ENCODE measurements around the gene CADPS.
A peak's percentile ranks its signal among the peaks of the same experiment; 100 is the strongest.

The CADPS gene

DNA sequence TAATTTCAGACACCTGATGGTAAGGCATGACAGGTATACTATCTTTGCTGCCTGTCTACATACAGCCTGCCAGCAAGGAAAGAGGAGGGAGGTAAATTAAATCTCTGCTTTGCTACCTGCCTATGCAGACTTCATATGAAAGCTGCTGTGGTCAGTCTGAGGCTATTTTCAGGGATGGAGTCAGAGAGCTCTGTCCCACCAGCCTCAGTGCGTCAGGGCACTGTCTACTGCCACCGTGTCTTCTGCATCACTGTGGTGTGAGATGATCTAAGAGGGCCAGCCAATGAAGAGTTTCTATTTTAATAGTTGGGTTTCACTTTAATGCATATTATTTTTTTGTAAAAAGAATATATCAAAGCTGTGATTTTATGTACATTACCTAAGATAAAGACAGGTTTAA is 125.6 kb downstream of the CADPS start:
- DNase-seq (ENCODE audit: low read depth, low spot score), result no peak

DNA sequence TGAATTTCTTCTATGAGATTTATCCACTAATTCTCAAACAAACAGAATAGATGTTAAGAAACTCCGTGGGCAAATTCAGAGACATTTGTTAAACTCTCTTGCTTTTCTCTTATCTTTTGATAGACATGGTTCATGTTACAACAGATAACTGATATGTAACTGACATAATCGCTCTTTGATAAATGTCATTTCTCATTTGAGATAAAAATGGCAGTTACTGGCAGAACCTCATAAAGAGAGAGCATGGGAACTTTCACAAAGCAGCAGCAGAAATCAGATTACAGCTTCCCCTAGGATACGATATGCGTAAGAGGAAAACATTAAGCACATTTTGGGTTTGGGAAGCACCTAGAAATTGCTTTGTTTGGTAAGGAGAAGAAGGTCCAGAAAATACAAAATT is 126.1 kb downstream of the CADPS start:
- no peak for DNase-seq (ENCODE audit: low read depth, low spot score)

DNA sequence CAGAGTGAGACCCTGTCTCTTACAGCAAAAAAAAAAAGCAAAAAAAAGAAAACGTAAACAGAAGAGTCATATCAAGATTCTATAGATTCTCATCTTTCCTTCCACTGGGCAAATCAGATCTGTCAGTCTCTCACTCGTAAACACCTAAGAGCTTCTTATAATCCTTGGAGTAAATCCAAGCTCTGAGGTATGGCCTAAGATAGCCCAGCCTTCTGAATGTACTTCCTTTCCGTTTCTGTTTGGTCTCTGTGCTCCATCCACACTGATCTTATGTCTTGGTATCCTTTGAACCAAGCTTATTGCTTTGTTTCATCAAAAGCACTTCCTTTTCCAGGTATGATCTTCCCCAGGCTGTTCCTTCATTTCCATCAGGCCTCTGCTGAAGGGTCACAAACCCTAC is 137.8 kb downstream of the CADPS start:
- DNase-seq (ENCODE audit: low read depth, low spot score), result no peak

DNA sequence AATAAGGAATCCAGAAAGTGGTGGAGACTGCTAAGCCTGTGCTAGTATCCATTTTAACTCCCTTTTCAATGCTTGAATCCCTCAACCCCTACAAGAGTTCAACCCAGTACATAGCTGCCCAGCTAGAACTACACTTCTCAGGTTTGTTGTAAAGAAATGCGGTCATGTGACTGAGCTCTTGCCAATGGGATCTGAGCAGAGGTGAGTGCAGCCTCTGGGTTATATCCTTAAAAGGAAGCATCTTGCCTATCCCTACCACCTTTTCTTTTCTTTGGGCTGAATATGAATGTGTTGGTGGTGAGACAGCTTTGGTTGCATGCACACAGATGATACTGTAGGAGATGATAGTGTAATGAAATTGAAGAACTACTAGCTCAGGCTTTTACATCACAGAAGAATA is 139.7 kb downstream of the CADPS start:
- DNase-seq (ENCODE audit: low read depth, low spot score), result no peak

DNA sequence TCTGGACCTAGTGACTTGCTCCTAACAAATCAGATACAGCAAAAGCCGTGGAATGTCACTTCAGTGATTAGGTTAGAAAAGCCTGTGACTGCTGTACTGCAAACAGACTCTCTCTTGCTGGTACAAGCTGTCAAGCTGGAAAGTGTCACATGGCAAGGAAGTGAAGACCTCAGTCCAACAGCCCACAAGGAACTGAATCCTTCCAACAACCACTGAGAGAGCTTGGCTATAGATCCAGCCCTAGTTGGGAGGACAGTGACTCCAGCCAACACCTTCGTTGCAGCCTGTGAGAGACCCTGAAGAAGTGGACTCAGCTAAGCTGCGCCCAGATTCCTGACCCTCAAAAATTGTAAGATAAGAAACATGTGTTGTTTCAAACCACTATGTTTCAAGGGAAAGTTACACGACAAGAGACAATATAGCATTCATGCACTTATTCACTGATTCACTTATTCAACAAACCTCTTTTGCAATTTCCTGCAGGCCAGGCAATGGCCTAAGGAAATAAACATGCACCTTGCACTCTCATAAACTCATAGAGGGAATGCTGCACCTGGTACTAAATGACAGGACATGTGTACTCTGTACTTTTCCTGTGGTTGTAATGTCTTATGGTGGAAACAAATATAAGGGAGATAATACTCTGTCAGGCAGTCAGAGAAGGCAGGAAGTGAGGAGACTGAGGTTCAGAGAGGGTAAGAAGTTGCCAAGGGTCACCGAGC is 142.9 kb downstream of the CADPS start:
- DNase-seq (ENCODE audit: low read depth, low spot score), result no peak

DNA sequence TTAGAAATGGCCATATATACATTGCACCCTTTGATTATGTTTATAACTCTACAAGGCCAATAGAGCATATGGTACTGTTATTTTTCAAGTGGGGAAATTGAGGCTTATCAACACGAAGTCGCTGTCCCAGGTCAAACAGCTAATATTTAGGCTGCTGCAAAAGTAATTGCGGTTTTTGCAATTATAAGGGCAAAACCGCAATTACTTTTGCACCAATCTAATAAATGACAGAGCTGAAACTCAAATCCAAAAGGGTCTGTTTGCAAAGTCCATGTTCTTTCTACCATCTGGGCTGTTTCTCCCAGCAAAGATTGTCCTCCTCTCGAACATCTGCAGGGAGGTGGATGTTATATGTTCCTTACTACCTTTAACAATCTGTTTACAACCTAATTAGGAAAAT is 147.2 kb downstream of the CADPS start:
- DNase-seq (ENCODE audit: low read depth, low spot score), result no peak

DNA sequence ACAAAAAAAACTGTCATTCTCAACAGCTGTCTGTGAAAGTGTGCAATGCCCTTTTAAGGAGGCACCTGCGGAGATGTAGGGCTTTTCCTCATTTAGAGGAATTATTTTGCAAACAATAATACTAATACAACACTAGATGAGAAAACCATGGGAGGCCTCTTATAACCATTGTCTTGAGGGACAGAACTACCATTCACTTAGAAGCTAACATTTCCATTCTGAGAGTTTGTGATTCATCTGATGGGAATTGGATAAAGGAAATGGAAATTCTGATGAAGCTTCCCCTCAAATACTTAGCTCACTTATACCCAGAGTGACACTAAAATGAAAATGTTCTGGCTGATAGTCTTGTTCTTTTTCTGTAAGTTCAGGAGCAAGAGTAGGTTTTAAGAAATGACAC is 147.7 kb downstream of the CADPS start:
- no peak for DNase-seq (ENCODE audit: low read depth, low spot score)

DNA sequence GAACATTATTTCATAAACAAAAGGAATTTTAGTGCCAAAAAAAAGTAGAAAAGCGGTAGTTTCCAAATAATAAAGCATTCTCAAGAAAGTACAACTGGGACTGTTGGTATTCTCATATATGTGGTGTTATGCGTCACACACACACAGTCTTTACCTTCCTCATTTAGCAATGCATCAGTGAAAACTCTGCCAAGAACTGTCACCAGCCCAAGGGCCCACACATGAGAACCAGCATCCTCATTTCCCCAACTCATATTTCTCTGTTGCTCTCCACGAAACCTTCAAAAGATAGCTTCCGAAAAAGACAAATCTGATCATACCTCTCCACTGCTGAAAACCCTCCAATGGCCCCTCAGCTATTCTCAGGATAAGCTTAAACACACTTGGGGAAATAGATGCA is 150.7 kb downstream of the CADPS start:
- no peak for DNase-seq (ENCODE audit: low read depth, low spot score)

DNA sequence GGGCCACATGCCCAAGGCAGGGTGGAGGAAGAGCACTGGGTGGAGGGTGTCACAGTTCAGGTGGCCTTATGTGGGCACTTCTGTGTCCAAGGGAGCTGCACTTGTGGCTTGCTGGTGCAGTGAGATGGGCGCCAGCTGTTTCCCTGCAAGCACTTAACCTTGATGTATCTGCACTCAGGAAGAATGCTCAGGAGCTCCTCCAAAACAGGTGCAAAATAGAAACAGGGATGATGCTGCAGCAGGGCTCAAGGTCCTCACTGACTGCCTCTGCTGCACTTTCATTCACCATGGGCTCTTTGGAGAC is 151.3 kb downstream of the CADPS start:
- no peak for DNase-seq (ENCODE audit: low read depth, low spot score)

DNA sequence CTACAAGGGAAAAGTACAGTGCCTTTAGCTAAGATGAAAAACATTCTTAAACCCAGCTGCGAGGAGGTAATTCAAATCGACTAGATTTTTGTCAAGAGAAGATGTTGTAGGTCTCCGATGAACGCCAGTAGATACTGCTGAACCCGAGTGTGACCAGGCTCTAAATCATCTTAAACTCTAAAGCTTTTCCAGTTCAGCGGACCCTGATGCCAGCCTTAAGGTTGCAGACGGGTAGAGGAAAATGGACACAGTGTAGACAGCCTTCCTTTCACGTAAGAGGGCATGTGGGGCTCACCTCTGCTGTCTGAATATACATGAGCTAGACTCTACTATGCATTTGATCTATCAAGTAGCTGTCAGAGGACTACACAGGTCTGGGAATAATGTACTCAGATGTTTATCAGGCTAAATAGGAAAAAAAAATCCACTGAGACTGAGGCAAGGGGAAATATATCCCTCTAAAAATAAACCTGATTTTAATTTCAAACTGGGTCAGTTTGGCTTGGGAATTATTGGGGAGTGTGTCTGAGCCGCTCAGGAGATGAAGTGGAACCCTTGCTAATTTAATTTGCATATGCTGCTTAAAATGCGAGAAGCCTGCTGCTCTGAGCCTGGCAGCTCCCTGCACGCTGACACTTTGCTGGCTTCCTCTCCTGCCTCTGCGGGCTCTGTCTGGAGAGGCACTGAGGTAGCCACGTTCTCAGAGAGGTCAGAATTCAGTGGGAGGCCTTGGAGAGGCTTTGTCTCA is 151.9 kb downstream of the CADPS start:
- DNase-seq (ENCODE audit: low read depth, low spot score), result no peak

DNA sequence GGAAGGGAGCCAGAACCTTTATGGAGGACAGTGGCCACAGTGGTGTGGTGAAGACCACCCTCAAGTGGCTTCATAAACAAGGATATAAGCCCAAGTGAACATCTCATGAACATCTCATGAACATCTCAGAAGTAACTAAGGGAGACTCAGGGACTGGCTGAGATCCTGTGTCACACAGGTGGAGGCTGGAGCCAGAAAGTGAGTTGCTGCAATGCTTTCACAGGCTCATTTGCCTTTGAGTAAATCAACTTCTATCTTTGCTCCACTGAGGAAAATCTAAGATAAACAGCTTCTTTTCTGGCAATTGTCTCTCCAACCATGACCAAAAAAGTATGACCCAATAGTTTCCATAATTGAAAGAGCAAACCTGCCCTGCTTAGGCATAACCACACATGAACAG is 152.9 kb downstream of the CADPS start:
- no peak for DNase-seq (ENCODE audit: low read depth, low spot score)

DNA sequence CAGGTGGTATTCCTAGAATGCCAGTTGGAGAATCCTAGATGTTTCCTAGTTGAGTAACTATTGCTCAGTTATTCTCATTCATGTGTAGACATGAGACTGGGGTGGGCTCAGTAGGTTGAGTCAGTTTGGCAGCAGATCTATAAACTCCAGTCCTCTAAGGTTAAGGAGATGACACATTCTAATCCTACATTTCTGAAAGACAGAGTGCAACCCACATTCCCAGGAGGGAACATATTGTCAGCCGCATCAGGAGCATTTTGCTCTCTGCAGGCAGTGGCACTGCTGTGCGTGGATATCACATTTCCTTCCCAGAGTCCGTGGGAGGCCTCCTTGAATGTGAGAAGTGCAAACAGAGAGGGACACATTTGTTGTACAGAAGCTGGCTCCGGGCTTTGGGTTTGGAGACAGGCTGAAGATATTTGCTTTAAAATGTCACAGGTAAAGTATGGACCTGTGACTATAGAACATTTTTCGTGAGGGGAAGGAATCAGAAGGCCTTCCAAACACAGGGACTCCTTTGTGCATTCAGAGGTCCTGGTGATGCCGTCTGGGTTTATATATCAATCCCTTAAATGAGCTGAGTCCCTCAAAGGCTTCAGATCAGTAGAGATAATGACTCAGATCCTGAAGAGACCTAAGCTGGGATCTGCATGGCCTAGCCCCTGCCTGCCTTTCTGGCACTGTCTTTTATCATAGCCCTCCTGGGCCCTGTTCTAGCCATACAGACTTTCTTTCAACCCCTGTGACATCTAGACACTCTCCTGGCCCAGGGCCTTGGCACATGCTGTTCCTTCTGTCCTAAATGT is 156.5 kb downstream of the CADPS start:
- no peak for DNase-seq (ENCODE audit: low read depth, low spot score)

DNA sequence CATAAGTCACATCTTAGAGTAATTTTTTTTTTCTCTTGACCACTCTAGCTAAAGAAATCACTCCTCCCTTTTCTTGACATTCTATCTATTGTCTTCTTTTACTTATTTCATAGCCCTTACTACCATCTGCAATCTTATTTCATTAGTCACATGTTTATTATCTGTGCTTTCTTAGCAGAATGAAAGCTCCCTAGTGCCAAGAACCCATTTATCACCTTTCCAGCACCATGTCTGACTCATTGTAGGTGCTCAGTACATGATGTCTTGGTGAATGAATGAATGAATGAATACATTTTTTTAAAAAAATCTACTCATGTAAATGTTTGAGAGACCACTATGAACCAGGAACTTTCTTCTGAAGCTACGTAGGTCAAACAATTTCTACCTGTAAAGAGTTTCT is 157.2 kb downstream of the CADPS start:
- no peak for DNase-seq (ENCODE audit: low read depth, low spot score)

DNA sequence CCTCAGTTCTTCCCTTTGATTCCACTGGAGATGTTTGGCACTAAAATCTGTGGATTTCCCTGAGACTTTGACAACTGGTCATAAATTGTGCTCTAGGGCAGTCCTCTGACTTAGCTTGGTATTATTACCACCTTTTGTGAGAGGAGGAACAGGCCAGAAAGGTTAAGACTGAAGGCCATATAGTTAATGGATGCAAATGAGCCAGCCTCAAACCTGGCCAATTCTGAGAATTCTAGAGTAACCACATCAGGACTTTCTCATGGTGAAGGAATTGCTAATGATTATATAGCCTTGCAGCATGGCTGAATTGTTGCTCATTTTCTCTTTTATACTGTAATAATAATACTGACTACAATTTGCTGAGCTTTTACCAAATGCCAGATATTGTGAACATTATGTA is 162.5 kb downstream of the CADPS start:
- DNase-seq (ENCODE audit: low read depth, low spot score), result no peak

DNA sequence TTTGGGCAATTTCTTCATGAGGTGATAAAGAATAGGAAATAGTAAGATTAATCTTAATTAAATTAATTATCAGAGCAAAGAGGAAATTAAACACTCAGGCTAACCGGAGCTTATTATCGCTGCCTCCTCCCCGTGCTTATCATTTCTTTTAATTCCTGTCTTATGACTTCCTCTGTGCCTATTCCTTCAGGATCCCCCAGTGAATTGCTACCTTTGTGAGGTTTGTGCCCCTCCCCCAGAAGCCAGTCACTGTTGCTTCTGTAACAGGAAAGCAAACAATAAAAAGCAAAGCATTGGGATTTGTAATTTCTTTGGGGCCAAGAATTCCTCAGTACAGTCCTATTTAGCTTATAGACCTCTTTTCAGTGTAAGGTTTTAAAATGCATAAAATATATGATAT is 164.5 kb downstream of the CADPS start:
- no peak for DNase-seq (ENCODE audit: low read depth, low spot score)

DNA sequence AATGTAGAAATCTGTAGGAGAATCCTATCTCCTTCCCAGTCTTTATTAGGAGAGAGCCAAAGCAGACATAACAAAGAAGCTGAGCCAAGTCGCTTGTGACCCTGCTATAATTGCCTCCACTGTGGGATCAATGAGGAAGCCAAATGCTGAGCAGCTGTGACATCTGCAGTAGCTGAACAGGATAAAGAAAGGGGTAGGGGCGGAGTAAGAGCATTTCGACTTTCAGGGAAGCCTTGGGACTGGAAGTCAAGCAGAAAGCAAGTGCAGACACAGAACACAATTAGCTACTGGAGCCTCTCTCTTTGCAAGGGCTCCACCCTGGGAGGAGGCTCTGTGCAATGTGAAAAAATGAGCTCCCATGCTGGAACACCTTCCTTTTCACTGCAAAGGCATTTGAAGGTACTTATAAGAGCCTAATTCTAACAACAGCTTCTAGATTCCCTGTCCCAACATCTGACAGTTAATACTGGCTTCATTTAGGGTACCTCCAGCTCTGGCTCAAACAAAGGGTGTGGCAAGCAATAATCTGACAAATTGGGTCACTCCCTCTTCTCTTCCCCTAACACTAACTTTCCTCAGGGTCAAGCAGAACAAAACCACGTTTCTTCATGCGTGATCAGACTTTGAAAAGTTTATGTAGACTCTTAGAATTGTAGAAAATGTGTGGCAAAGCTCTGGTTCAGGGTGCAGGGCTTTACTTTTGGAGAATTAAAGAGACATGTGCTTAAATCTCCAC is 166.4 kb downstream of the CADPS start:
- DNase-seq (ENCODE audit: low read depth, low spot score), result peak; percentile 19

DNA sequence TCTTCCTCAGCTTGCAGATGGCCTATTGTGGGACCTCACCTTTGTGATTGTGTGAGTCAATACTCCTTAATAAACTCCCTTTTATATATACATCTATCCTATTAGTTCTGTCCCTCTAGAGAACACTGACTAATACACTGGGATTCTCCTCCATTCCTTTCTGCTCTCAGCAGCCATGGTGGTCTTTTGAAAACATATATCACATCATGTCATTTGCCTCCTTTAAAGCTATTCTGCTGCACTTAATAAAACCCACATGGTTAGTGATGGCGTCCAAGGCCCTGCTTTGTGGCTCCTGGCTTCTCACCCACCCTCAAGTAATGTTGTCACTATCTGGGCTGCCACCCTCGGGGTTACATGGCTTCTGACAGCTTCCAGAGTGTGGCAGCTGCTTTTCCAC is 169.5 kb downstream of the CADPS start:
- no peak for DNase-seq (ENCODE audit: low read depth, low spot score)

DNA sequence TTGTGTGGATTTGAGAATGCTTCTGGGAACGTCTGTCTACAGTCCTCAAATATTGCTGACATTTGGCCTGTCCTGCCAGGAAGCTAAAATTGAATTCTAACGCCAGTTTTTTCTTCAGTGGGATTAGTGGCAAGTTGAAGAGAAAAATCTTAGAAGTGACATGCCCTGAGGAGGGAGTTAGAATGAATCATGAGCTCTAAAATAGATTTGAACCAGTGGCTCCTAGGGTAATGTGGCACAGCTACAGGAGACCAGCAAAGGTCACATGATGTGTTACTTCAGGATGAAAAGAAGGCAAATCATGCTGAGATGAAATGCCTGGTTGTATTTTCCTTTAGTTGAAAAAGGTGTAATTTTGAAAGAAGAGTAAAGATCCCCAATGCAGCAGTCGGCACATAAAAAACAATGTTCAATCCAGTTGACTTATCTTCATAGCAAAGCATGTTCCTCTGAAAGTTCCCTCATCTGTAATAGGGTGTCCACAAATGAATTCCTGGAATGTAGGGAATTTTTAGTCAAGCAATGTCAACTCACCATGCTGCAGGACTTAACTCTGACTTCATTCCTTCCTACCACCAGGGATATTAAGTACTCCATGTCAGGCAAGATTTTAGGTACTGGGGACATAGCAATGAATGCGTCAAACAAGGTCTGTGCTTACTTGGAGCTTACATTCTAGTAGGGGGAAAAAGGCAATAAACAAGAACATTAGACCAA is 171.6 kb downstream of the CADPS start:
- DNase-seq (ENCODE audit: low read depth, low spot score), result no peak

DNA sequence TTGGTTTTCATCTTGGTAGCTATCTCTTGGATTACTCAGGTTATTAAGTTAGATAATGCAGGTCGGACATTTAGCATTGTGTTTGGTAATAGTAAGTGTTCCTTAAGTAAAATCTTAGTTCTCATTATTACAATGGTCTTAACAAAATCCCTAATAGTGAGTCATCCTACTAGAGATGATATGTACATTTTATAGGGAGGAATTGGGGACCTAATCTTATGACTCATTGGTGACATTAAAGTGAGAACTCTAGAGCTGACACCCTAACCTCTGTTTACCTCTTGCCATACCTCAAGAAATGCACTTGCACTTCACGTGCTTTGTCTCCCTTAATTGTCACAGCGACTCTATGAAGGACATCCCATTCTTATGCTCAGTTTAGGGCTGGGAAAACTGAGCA is 174.9 kb downstream of the CADPS start:
- DNase-seq (ENCODE audit: low read depth, low spot score), result no peak

DNA sequence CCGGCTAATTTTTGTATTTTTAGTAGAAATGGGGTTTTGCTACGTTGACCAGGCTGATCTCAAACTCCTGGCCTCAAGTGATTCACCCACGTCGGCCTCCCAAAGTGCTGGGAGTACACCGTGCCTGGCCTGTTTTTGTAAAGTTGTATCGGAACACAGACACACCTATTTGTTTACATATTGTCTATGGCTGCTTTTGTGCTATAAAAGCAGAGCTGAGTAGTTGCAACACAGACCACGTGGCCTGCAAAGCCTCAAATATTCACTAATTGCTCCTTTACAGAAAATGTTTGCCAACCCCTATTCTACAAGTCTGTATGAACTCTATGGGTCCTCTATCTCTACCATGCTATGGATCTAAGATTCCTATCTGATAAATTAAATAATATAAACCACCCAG is 175.5 kb downstream of the CADPS start:
- DNase-seq (ENCODE audit: low read depth, low spot score), result no peak

DNA sequence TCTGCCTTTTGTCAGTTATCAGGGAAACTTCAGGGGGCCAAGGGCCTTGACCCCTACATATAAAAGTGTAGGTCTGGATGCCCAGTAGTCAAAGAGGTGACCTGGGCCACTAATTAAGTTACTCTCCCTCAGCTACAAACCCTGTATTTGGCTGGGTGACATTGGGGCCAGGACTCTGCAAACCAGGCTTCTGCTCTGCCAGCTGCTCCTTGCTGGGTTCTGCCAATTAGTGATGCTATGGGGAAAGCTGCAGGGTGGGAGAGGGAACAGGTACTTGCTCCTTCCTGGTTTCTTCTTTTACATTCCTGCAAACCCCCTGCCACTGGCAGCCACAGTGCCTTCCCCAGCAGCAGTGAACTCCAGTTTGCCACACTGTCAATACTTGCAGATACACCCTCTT is 179.2 kb downstream of the CADPS start:
- DNase-seq (ENCODE audit: low read depth, low spot score), result no peak

DNA sequence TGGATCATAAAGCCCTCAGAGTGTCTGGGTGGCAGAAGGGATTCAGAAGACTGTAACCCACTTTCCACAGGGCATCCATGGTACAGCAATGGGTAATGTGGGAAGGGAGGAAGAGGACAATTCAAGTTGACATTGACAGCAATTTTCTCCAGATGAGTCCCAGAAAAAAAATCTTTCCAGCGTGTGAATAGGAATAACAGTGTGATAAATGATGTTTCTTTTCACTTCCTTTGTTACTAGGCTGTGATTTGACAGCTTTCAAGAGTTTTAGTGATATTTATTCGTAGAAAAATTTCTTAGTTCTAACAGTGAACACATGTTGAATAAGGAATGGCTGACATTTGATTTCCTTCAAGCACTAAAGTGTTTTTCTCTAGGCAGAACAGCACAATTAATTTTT is 186.4 kb downstream of the CADPS start:
- DNase-seq (ENCODE audit: low read depth, low spot score), result no peak

Measured in ELF-1 (cell line).